ENCODE measurements around the gene WNT9B.

- TF ChIP-seq REST (IDR thresholded peaks at IDR 0.05; ENCODE audit: insufficient read depth in 1 of 2, low read depth in 2 of 2, low read length in 2 of 2) (no peak), POLR2AphosphoS5 (IDR thresholded peaks at IDR 0.05; ENCODE audit: low read depth, low read length) (no peak), TAF1 (IDR thresholded peaks at IDR 0.05; ENCODE audit: borderline replicate concordance, insufficient read depth, low read length) (no peak)
Measured at GRCh38 chr17:46865100-46865499, 13.7 kb downstream of the WNT9B start.
